B cell (primary cell): ENCODE data around the gene ZBTB43. TPM values are rescaled to one million over a fixed set of nuclear protein-coding genes. Genes with fewer than 3 reads are reported as not detected.

Source experiments
- ATAC-seq: fragments of 200-7000 bp; cut with Tn5 transposase; one replicate; pipeline ENCODE4 v1.10.0; 2021; ENCODE audit warnings: low read depth, mild to moderate bottlenecking, moderate number of reproducible peaks, moderate library complexity
- CTCF ChIA-PET: fragments of 350-600 bp; sonication (Branson Sonifier 250); formaldehyde crosslinking; loops from one replicate; lab custom pipeline; 2021; ENCODE audit warnings: antibody characterized with exemption, inconsistent platforms; lab: Charles Lee
- POLR2A ChIA-PET: fragments of 350-600 bp; sonication (Branson Sonifier 250); formaldehyde crosslinking; loops from one replicate; lab custom pipeline; 2021; ENCODE audit warnings: antibody characterized with exemption; lab: Charles Lee
- DNase-seq: peaks from one replicate; pipeline ENCODE4 v3.0.0; 2013
- H2AFZ ChIP-seq: 2 replicates; pipeline ENCODE4 v1.6.1; 2012; ENCODE audit warnings: mild to moderate bottlenecking, low read depth, low read length; ENCODE audit not compliant: insufficient read depth, poor library complexity, severe bottlenecking
- H3K27ac ChIP-seq, 2 donors: 1 replicate in 1 of 2; 2 replicates in 1 of 2; pipeline ENCODE4 v1.5.1; 2012 to 2013; ENCODE audit warnings: low read length in 2 of 2, mild to moderate bottlenecking in 2 of 2, moderate library complexity in 1 of 2
- H3K27me3 ChIP-seq, 4 experiments: fragments of 200-600 bp in 1 of 4; sonication (generic) in 1 of 4; replicated peaks in 1 of 4; 1 replicate in 2 of 4; 2 replicates in 2 of 4; pipeline versions ENCODE4 v1.6.1 to v1.7.0; 2013 to 2016; ENCODE audit warnings: low read length in 3 of 4, mild to moderate bottlenecking in 2 of 4, mixed read lengths in 1 of 4, moderate library complexity in 1 of 4; ENCODE audit not compliant: insufficient read depth in 4 of 4, control insufficient read depth in 3 of 4; ENCODE audit errors: control extremely low read depth in 1 of 4
- H3K36me3 ChIP-seq, 2 experiments: replicated peaks in 1 of 2; 1 replicate in 1 of 2; 2 replicates in 1 of 2; pipeline versions ENCODE4 v1.6.1 to v1.7.1; 2013; ENCODE audit warnings: low read length in 1 of 2; ENCODE audit not compliant: insufficient read depth in 2 of 2, control insufficient read depth in 1 of 2; ENCODE audit errors: control extremely low read depth in 1 of 2, extremely low read depth in 1 of 2
- H3K4me1 ChIP-seq, 2 donors: fragments of 200-600 bp in 1 of 2; sonication (generic) in 1 of 2; 1 replicate in 1 of 2; 2 replicates in 1 of 2; pipeline versions ENCODE4 v1.5.1 to v1.6.1; 2013 to 2017; ENCODE audit warnings: low read length in 2 of 2; ENCODE audit not compliant: control insufficient read depth in 2 of 2, insufficient read depth in 2 of 2
- H3K4me2 ChIP-seq: replicated peaks from 2 replicates; pipeline ENCODE3; 2012; ENCODE audit warnings: mild to moderate bottlenecking, low read depth, low read length; ENCODE audit not compliant: poor library complexity, severe bottlenecking
- H3K4me3 ChIP-seq, 5 experiments: fragments of 200-600 bp in 1 of 5; sonication (generic) in 1 of 5; 1 replicate in 3 of 5; 2 replicates in 2 of 5; pipeline versions ENCODE4 v1.5.1 to v1.7.0; 2011 to 2016; ENCODE audit warnings: low read length in 4 of 5, mild to moderate bottlenecking in 4 of 5, low read depth in 2 of 5, control low read depth in 1 of 5, moderate library complexity in 1 of 5; ENCODE audit not compliant: insufficient read depth in 1 of 5; ENCODE audit errors: control extremely low read depth in 1 of 5, extremely low read depth in 1 of 5
- H3K79me2 ChIP-seq: fragments of 200-600 bp; sonication (generic); one replicate; pipeline ENCODE4 v1.6.0; 2016; ENCODE audit warnings: low read length; ENCODE audit not compliant: control insufficient read depth, insufficient read depth
- H3K9ac ChIP-seq: fragments of 200-600 bp; sonication (generic); 2 replicates; pipeline ENCODE4 v1.6.1; 2017; ENCODE audit warnings: mild to moderate bottlenecking, low read length, moderate library complexity
- H3K9me3 ChIP-seq, 3 donors: one replicate each; pipeline versions ENCODE4 v1.6.1 to v1.7.1; 2013; ENCODE audit warnings: low read length in 2 of 3; ENCODE audit not compliant: control insufficient read depth in 2 of 3, insufficient read depth in 1 of 3; ENCODE audit errors: control extremely low read depth in 1 of 3
- H4K20me1 ChIP-seq: 2 replicates; pipeline ENCODE4 v1.6.0; 2012; ENCODE audit warnings: mild to moderate bottlenecking, low read length; ENCODE audit not compliant: insufficient read depth, control insufficient read depth, poor library complexity, severe bottlenecking
- H3K27ac Mint-ChIP-seq: one replicate; pipeline ENCODE4 v1.8.0; 2021; ENCODE audit warnings: mixed read lengths
- H3K27me3 Mint-ChIP-seq: one replicate; pipeline ENCODE4 v1.8.0; 2021; ENCODE audit warnings: mixed read lengths
- H3K4me1 Mint-ChIP-seq: one replicate; pipeline ENCODE4 v1.8.0; 2021; ENCODE audit warnings: mixed read lengths
- H3K4me3 Mint-ChIP-seq: one replicate; pipeline ENCODE4 v1.8.0; 2021; ENCODE audit warnings: mixed read lengths
- H3K9me3 Mint-ChIP-seq: one replicate; pipeline ENCODE4 v1.8.0; 2022; ENCODE audit warnings: mixed read lengths; ENCODE audit not compliant: insufficient read depth
- EZH2 ChIP-seq: IDR thresholded peaks from 2 replicates; pipeline ENCODE4 v1.6.1; 2012; ENCODE audit warnings: borderline replicate concordance, low read depth, mild to moderate bottlenecking, moderate library complexity, low read length; ENCODE audit not compliant: insufficient read depth, poor library complexity, severe bottlenecking
- WGBS: methylation state at CpG from one replicate; pipeline ENCODE4 v1.1.5; 2013; ENCODE audit warnings: missing lambda C conversion rate; ENCODE audit not compliant: insufficient coverage; 5-methylcytosine and 5-hydroxymethylcytosine counted together
- intact Hi-C: fragments of 100-400 bp; cut with micrococcal nuclease; formaldehyde crosslinking; loops from one replicate; pipeline ENCODE4 v1.10.0; 2022
- polyA plus RNA-seq: library from polyadenylated mRNA; depleted of rRNA; stranded (reverse); fragments of >200 nt; gene quantifications from 2 replicates; pipeline ENCODE4 v1.2.3, GENCODE V29; 2012
- total RNA-seq, 2 donors: library from RNA; stranded (reverse); fragments of 120-200 nt in 1 of 2; gene quantifications; 1 replicate in 1 of 2; 2 replicates in 1 of 2; pipeline versions ENCODE4 v1.2.3 to v1.2.4, GENCODE V29; 2013 to 2022
- TF ChIP-seq, protein P1 (sequence below): fragments of 200-600 bp; IDR thresholded peaks from one replicate; pipeline ENCODE4 v1.8.0; 2022; ENCODE audit warnings: antibody characterized with exemption, mild to moderate bottlenecking

Gene ZBTB43
- total and polyA plus RNA-seq, 2 donors (not counting 1 experiment from before 2014, with no cell fraction given) = 7.0 to 20.2 TPM

DNA sequence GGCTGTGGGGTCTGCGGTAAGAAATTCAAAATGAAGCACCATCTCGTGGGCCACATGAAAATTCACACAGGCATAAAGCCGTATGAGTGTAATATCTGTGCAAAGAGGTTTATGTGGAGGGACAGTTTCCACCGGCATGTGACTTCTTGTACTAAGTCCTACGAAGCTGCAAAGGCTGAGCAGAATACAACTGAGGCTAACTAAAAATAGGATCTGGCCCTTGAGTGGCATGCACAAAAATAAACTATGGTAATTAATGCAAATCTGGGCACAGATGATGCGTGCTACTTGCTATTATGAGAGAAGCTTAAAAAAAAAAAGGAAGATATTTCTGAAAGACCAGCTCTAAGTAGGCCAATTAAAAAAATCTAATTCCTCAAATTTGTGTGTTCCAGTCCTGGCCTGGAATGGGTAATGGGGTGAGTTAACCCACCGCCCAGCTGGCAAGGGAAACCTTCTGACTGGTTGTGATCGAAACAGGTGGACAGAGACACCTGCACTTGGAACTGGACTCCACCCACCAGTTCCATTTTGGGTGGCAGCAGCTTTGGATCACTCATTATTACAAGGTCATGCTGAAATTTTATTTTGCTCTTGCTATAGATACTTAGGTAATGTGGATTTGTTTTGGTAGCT lies 29.0 kb downstream of the ZBTB43 start:
- Histone ChIP-seq H3K36me3 (peaks cover 0 to 47% of the 10 kb centered on the region in 2 experiments), H3K9me3 (no peaks in the 10 kb centered on the region), H3K4me1 (peaks cover 0 to 12% of the 10 kb centered on the region in 2 donors), H2AFZ (no peak overlapping the region), H3K9ac (no peak overlapping the region), H3K79me2 (peaks cover 37% of the 10 kb centered on the region), H3K27ac (no peak overlapping the region), H4K20me1 (peaks cover 23% of the 10 kb centered on the region), H3K4me3 (no peak overlapping the region), H3K27me3 (no peaks in the 10 kb centered on the region), H3K4me2 (no peak overlapping the region)
- no peaks in the 10 kb centered on the region for H3K27me3 Mint-ChIP-seq
- no peaks in the 10 kb centered on the region for H3K9me3 Mint-ChIP-seq
- ChIA-PET CTCF (no interaction called here), POLR2A (interaction anchor here (0.6 kb wide), 1 partner anchor 1649 kb away, joined by 3 read pairs; no protein-coding TSS in a partner anchor)
- no peak for TF ChIP-seq EZH2
- TF ChIP-seq, protein P1, sequence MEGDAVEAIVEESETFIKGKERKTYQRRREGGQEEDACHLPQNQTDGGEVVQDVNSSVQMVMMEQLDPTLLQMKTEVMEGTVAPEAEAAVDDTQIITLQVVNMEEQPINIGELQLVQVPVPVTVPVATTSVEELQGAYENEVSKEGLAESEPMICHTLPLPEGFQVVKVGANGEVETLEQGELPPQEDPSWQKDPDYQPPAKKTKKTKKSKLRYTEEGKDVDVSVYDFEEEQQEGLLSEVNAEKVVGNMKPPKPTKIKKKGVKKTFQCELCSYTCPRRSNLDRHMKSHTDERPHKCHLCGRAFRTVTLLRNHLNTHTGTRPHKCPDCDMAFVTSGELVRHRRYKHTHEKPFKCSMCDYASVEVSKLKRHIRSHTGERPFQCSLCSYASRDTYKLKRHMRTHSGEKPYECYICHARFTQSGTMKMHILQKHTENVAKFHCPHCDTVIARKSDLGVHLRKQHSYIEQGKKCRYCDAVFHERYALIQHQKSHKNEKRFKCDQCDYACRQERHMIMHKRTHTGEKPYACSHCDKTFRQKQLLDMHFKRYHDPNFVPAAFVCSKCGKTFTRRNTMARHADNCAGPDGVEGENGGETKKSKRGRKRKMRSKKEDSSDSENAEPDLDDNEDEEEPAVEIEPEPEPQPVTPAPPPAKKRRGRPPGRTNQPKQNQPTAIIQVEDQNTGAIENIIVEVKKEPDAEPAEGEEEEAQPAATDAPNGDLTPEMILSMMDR = no peak
- intact Hi-C loops = no loop called here
- H3K4me1 Mint-ChIP-seq = peaks cover 36% of the 10 kb centered on the region
- 73% methylated on average over 6 of the region's 8 CpGs for WGBS
- H3K27ac Mint-ChIP-seq = no peak overlapping the region
- ATAC-seq (no peak), DNase-seq (no peak)
- H3K4me3 Mint-ChIP-seq = no peak overlapping the region

DNA sequence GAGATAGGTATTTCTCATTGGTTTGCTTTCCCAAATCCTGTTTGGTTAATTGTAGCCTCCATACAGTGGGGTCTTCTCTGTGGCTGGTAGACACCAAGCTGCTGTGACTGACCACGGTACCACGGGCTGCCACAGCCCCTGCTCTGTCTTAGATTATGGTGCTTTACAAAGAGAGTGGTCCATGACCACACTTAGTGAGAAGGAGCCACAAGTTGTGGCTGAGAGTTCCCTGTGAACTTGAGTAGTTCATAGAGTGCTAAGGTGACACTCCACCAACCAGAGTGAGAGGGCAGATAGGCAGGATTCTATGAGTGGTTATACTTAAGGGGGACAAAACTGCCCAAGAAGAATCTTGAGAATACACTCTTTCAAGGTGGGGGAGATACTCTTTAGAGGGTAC lies 29.8 kb downstream of the ZBTB43 start:
- Histone ChIP-seq H3K4me1 (peaks cover 0 to 12% of the 10 kb centered on the region in 2 donors), H3K27me3 (no peaks in the 10 kb centered on the region), H3K9me3 (no peaks in the 10 kb centered on the region), H3K9ac (no peak overlapping the region), H4K20me1 (peaks cover 23% of the 10 kb centered on the region), H3K4me2 (no peak overlapping the region), H3K36me3 (peaks cover 0 to 48% of the 10 kb centered on the region in 2 experiments), H2AFZ (no peak overlapping the region), H3K79me2 (peaks cover 37% of the 10 kb centered on the region), H3K4me3 (no peak overlapping the region), H3K27ac (no peak overlapping the region)
- peaks cover 39% of the 10 kb centered on the region for H3K4me1 Mint-ChIP-seq
- CTCF ChIA-PET = interaction anchor here (1.0 kb wide), 1 partner anchor 145 kb away, joined by 3 read pairs; no protein-coding TSS in a partner anchor
- POLR2A ChIA-PET = no interaction called here
- DNase-seq (no peak), ATAC-seq (no peak)
- no peaks in the 10 kb centered on the region for H3K27me3 Mint-ChIP-seq
- no peak overlapping the region for H3K27ac Mint-ChIP-seq
- intact Hi-C loops = no loop called here
- no peak overlapping the region for H3K4me3 Mint-ChIP-seq
- H3K9me3 Mint-ChIP-seq = no peaks in the 10 kb centered on the region
- WGBS = no CpG with 5 or more reads among the region's 2 CpGs
- TF ChIP-seq EZH2 = no peak
- TF ChIP-seq, protein P1 = no peak
